DND-41 (cell line): ENCODE data around the gene IFNLR1.

ENCODE experiments used
- ATAC-seq: fragments of 200-7000 bp; cut with Tn5 transposase; 3 replicates; pipeline ENCODE4 v1.9.1; 2021; ENCODE audit warnings: low read depth; ENCODE audit not compliant: insufficient read depth
- DNase-seq: peaks from one replicate; pipeline ENCODE4 v3.0.0-alpha.2; 2020
- H2AFZ ChIP-seq: 2 replicates; pipeline ENCODE4 v1.6.0; 2012; ENCODE audit warnings: low read depth, low read length
- H3K27ac ChIP-seq: 2 replicates; pipeline ENCODE4 v1.5.1; 2012; ENCODE audit warnings: low read length, inconsistent platforms
- H3K27me3 ChIP-seq: fragments of 200-600 bp; sonication (generic); 2 replicates; pipeline ENCODE4 v1.6.0; 2012; ENCODE audit warnings: low read length, mild to moderate bottlenecking, inconsistent platforms; ENCODE audit not compliant: insufficient read depth, poor library complexity
- H3K36me3 ChIP-seq: 2 replicates; pipeline ENCODE4 v1.5.1; 2012; ENCODE audit warnings: low read length, inconsistent platforms; ENCODE audit not compliant: insufficient read depth
- H3K4me1 ChIP-seq: 2 replicates; pipeline ENCODE4 v1.5.1; 2012; ENCODE audit warnings: mild to moderate bottlenecking, low read length; ENCODE audit not compliant: insufficient read depth
- H3K4me2 ChIP-seq: 2 replicates; pipeline ENCODE4 v1.6.0; 2012; ENCODE audit warnings: mild to moderate bottlenecking, moderate library complexity, low read length, inconsistent platforms; ENCODE audit not compliant: insufficient read depth
- H3K4me3 ChIP-seq, 2 experiments: fragments of 200-600 bp in 1 of 2; shearing (Covaris generic) in 1 of 2; 2 replicates each; pipeline ENCODE4 v1.5.1; 2012 to 2016; ENCODE audit warnings: inconsistent platforms in 2 of 2, low read length in 2 of 2, mild to moderate bottlenecking in 2 of 2, low read depth in 1 of 2, moderate library complexity in 1 of 2
- H3K79me2 ChIP-seq: 2 replicates; pipeline ENCODE4 v1.6.0; 2012; ENCODE audit warnings: low read length, inconsistent platforms; ENCODE audit not compliant: insufficient read depth
- H3K9ac ChIP-seq: 2 replicates; pipeline ENCODE4 v1.6.0; 2012; ENCODE audit warnings: low read depth, mild to moderate bottlenecking, inconsistent platforms, low read length, moderate library complexity
- H3K9me3 ChIP-seq: 2 replicates; pipeline ENCODE4 v1.5.1; 2012; ENCODE audit warnings: low read length, moderate library complexity, mild to moderate bottlenecking, inconsistent platforms; ENCODE audit not compliant: insufficient read depth, severe bottlenecking
- H4K20me1 ChIP-seq: 2 replicates; pipeline ENCODE4 v1.6.0; 2012; ENCODE audit warnings: low read length; ENCODE audit not compliant: insufficient read depth
- EZH2 ChIP-seq: IDR thresholded peaks from 3 replicates; pipeline ENCODE4 v1.6.1; 2012; ENCODE audit warnings: borderline replicate concordance, low read depth, mild to moderate bottlenecking, moderate library complexity, low read length, inconsistent platforms; ENCODE audit not compliant: severe bottlenecking
- TF ChIP-seq, protein P1 (sequence below): IDR thresholded peaks from 2 replicates; pipeline ENCODE4 v1.5.1; 2012; ENCODE audit warnings: borderline replicate concordance, low read length, moderate library complexity, mild to moderate bottlenecking; ENCODE audit not compliant: poor library complexity, severe bottlenecking; ENCODE audit errors: extremely low read depth

Gene IFNLR1

DNA sequence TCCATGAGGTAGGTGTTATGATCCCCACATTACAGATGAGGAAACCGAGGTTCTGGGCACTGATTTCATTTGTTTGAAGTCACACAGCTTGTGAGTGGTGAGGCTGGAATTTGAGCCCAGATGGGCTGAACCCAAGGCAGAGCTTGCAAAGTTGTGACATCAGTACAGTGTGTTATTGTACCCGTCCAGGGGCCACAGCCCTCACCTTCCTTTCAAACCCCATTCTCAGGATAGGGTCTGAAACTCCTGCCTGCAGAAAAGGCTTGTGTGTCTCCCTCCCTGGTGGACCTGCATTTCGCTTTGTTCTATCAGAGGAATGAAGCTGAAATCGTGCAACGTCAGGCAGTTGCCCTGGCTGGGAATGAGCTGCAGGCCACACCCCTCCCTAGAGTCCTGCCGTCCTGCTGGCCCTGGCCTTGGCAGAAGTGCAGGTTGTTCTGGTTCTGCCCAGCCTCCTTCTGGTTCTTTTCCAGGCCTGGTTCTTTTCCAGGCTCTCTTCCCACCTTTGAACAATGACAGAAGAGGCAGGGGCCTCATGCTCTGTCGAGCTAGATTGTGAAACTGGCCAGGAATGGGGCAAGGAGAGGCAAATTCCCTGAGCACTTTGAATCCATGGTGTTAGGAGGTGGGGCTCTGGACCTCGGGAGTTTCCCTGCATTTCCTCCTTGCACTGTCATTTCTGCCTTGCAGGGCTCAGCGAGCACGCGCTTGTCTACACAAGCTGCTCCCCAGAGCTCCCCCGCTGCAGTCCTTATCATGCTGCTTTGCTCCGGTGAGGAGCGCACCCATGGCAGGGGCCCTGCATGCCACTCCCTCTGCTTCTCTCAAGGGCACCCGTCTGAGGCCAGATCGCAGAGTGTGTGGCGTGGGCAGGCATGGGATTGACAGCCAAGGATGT lies 67.0 kb downstream of the IFNLR1 start:
- no peak overlapping the region for H3K4me2 ChIP-seq
- no peak overlapping the region for H3K4me3 ChIP-seq
- H3K79me2 ChIP-seq, result no peaks in the 10 kb centered on the region
- no peak overlapping the region for H3K9ac ChIP-seq
- ATAC-seq, result no peak
- H3K27ac ChIP-seq, result no peak overlapping the region
- no peaks in the 10 kb centered on the region for H3K4me1 ChIP-seq
- no peaks in the 10 kb centered on the region for H3K36me3 ChIP-seq
- peaks cover 15% of the 10 kb centered on the region for H4K20me1 ChIP-seq
- no peaks in the 10 kb centered on the region for H3K9me3 ChIP-seq
- no peak for DNase-seq
- H2AFZ ChIP-seq, result no peak overlapping the region
- peaks cover 25% of the 10 kb centered on the region for H3K27me3 ChIP-seq
- TF ChIP-seq, protein P1, sequence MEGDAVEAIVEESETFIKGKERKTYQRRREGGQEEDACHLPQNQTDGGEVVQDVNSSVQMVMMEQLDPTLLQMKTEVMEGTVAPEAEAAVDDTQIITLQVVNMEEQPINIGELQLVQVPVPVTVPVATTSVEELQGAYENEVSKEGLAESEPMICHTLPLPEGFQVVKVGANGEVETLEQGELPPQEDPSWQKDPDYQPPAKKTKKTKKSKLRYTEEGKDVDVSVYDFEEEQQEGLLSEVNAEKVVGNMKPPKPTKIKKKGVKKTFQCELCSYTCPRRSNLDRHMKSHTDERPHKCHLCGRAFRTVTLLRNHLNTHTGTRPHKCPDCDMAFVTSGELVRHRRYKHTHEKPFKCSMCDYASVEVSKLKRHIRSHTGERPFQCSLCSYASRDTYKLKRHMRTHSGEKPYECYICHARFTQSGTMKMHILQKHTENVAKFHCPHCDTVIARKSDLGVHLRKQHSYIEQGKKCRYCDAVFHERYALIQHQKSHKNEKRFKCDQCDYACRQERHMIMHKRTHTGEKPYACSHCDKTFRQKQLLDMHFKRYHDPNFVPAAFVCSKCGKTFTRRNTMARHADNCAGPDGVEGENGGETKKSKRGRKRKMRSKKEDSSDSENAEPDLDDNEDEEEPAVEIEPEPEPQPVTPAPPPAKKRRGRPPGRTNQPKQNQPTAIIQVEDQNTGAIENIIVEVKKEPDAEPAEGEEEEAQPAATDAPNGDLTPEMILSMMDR, result no peak
- TF ChIP-seq EZH2, result no peak

DNA sequence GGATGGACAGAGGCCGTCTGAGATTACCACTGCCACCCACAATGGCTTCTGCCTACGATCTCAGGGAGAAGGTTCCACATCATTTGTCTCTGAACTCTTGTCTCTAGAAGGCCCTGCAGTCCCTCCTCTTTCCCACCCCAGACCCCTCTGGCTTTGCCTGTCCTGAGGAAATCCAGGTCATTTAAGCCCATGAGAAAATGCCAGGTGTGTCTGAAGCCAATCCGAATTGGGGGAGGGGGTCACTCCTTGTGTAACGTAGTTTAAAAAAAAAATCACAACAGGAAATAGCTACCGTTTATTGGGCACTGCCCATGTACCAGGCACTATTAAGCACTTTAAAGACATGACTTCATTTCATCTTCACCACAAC lies 67.6 kb downstream of the IFNLR1 start:
- TF ChIP-seq, protein P1, result no peak
- TF ChIP-seq EZH2, result no peak
- Histone ChIP-seq H2AFZ (no peak overlapping the region), H3K9me3 (no peaks in the 10 kb centered on the region), H3K27me3 (peaks cover 25% of the 10 kb centered on the region), H3K4me2 (no peak overlapping the region), H3K4me1 (no peaks in the 10 kb centered on the region), H3K36me3 (no peaks in the 10 kb centered on the region), H4K20me1 (peaks cover 10% of the 10 kb centered on the region), H3K27ac (no peak overlapping the region), H3K79me2 (no peaks in the 10 kb centered on the region), H3K4me3 (no peak overlapping the region), H3K9ac (no peak overlapping the region)
- no peak for DNase-seq
- ATAC-seq, result no peak

DNA sequence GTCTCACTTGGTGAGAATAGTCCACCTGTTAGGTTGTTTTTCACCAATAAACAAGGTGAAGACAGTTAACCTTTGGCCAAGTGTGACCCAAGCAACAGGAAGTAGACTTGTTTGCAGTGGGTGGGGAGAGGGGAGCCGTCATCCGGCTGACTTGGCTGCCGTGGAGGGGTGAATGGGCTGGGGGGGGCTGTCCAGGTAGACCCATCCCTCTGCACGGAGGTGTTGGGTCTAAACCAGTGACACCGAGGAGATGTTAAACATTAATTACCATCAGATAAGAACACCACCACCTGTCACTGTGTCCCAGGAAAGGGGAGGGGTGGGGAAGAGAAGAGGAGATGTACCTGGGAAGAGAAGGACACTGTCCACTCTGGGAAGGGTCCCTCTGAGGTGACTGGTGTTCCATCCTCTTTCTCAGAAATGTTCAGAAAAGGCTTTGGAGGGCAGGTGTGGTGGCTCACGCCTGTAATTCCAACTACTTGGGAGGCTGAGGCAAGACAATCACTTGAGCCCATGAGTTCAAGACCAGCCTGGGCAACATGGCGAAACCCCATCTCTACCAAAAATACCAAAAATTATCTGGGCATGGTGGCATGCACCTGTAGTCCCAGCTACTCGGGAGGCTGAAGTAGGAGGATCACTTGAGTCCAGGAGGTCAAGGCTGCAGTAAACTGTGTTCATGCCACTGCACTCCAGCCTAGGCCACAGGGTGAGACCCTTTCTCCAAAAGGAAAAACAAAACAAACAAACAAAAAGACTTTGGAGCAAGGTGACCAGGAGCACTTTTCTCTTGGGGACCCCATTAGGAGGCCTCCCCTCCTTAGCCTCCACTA lies 68.5 kb downstream of the IFNLR1 start:
- Histone ChIP-seq H3K36me3 (no peaks in the 10 kb centered on the region), H3K27me3 (peaks cover 29% of the 10 kb centered on the region), H3K79me2 (no peaks in the 10 kb centered on the region), H3K4me2 (no peak overlapping the region), H3K27ac (no peak overlapping the region), H3K9me3 (no peaks in the 10 kb centered on the region), H4K20me1 (peaks cover 10% of the 10 kb centered on the region; the same call in 1 of the 2 replicates), H2AFZ (no peak overlapping the region), H3K9ac (no peak overlapping the region), H3K4me3 (no peak overlapping the region), H3K4me1 (no peaks in the 10 kb centered on the region)
- TF ChIP-seq, protein P1, result no peak
- TF ChIP-seq EZH2, result no peak
- ATAC-seq (no peak), DNase-seq (no peak)
